Ectodermal cell (in vitro differentiated cells): ENCODE measurements around the gene COL26A1.

Experiments
- H3K27ac ChIP-seq: 2 replicates; pipeline ENCODE4 v1.7.0; 2013; ENCODE audit warnings: mild to moderate bottlenecking, low read depth, low read length; ENCODE audit not compliant: insufficient read depth, poor library complexity, severe bottlenecking
- H3K27me3 ChIP-seq: 2 replicates; pipeline ENCODE4 v1.7.0; 2013; ENCODE audit warnings: mild to moderate bottlenecking, low read length; ENCODE audit not compliant: insufficient read depth, control insufficient read depth, poor library complexity, severe bottlenecking
- H3K36me3 ChIP-seq: one replicate; pipeline ENCODE4 v1.7.0; 2013; ENCODE audit warnings: low read length; ENCODE audit not compliant: control insufficient read depth, insufficient read depth
- H3K4me1 ChIP-seq: one replicate; pipeline ENCODE4 v1.7.0; 2013; ENCODE audit warnings: low read length; ENCODE audit not compliant: control insufficient read depth, insufficient read depth
- H3K4me3 ChIP-seq: 2 replicates; pipeline ENCODE4 v1.7.0; 2013; ENCODE audit warnings: low read depth, low read length, control low read depth; ENCODE audit not compliant: insufficient read depth
- H3K9me3 ChIP-seq: 2 replicates; pipeline ENCODE4 v1.7.0; 2013; ENCODE audit warnings: mild to moderate bottlenecking, low read length, moderate library complexity; ENCODE audit not compliant: control insufficient read depth
- WGBS, 2 experiments: methylation state at CpG; one replicate each; pipeline ENCODE4 v1.1.7; 2013; ENCODE audit warnings: missing lambda C conversion rate in 2 of 2; 5-methylcytosine and 5-hydroxymethylcytosine counted together

COL26A1 gene

DNA sequence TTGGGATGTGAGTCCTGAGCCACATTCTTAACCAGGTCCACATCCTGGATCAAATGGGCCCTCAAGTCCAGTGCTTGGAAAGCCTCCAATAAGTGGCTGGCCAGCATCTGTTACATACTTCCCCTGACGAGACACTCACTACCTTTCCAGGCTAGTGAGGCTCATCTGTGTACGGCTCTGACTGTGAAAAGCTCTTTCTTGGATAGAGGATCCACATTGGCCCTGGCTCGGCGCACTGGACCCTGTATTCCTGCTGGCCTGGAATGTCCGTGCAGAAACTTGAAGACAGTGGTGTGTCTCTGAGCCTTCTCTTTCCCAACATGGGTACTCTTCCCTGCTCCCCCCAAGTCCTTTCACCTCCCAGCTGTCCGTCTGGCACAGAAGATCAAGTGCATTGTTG is 230.9 kb downstream of the COL26A1 start:
- peaks cover 5% of the 10 kb centered on the region for H3K4me1 ChIP-seq
- H3K27ac ChIP-seq = no peak overlapping the region
- WGBS, 2 experiments = 92 to 94% methylated on average over 6 of the region's 6 CpGs
- no peaks in the 10 kb centered on the region for H3K36me3 ChIP-seq
- no peaks in the 10 kb centered on the region for H3K9me3 ChIP-seq
- H3K4me3 ChIP-seq = no peak overlapping the region
- no peaks in the 10 kb centered on the region for H3K27me3 ChIP-seq

DNA sequence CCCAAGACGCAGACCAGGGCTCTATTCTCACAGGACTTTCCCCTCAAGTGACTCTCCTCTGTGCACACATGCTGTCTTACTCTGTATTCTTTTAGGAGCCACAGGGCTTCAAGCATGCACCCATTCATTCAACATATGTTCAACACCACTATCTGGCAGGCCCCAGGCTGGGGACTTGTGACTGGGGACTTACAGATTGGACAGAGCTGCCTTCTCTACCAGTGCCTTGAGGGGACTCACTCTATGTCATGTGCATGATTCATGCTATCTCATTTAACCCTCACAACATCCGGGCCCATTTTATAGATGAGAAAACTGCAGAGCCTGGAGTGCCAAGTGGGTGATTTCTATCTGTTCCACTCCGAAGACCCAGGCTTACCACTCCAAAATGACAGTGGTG is 232.1 kb downstream of the COL26A1 start:
- H3K9me3 ChIP-seq = no peaks in the 10 kb centered on the region
- peaks cover 15% of the 10 kb centered on the region for H3K4me1 ChIP-seq
- WGBS, 2 experiments = 89 to 92% methylated on average over 3 of the region's 3 CpGs

DNA sequence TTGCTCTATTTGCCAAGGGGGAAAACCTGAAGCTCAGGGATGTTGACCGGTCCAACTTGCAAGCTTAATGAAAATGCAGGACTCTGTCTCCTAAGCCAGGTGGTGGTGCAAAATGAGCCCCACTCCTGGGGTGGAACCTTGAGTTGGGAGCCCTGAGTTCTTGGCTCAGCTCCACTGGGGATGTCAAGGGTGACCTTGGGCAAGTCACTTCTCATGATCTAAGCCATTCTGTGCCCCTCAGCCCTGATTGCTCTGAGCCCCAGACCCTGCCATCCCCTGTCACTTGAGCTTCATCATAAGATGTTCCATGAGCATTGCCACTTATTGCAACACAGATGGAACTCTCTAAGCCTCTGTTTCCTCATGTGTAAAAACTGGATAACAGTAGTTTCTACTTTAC is 232.6 kb downstream of the COL26A1 start:
- 93 to 97% methylated on average over 1 of the region's 1 CpG for WGBS, 2 experiments
- Histone ChIP-seq H3K27ac (no peak overlapping the region), H3K4me1 (peaks cover 15% of the 10 kb centered on the region), H3K9me3 (no peaks in the 10 kb centered on the region), H3K36me3 (no peaks in the 10 kb centered on the region), H3K27me3 (no peaks in the 10 kb centered on the region), H3K4me3 (no peak overlapping the region)

More for the DNA sequence above, 232.1 kb downstream of the COL26A1 start:
- no peaks in the 10 kb centered on the region for H3K36me3 ChIP-seq
- H3K4me3 ChIP-seq = no peak overlapping the region
- H3K27ac ChIP-seq = no peak overlapping the region
- H3K27me3 ChIP-seq = no peaks in the 10 kb centered on the region

DNA sequence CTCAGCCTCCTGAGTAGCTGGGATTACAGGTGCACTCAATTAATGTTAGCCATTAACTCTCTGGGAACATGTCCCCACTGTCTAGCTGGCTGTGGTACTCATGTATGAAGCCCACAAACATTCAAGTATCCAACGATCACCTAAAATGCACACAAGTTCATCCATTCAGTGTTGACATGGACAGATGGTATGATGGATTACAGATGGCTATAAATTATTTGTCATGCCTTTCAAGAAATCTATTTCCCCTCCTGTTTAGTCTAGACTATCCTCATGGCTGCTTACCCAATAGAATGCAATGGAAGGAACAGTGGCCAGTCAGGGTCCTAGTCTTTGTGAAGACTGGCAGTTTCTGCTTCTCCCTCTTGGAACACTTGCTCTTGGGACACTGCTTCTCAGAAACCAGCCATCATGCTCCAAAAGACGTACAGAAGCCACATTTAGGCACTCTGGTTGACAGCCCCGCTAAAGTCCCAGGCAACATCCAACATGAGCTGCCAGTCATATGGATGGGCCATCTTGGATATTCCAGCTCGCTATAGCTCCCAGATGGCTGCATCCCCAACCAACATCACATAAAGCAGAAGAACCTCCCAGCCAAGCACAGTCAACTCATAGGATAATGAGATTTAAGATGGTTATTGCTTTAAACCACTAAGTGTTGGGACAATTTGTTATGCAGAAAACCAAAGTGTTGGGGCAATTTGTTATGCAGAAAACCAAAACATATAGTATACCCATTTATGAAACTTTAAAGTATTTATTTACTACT is 233.3 kb downstream of the COL26A1 start:
- 92 to 96% methylated on average over 4 of the region's 4 CpGs for WGBS, 2 experiments

DNA sequence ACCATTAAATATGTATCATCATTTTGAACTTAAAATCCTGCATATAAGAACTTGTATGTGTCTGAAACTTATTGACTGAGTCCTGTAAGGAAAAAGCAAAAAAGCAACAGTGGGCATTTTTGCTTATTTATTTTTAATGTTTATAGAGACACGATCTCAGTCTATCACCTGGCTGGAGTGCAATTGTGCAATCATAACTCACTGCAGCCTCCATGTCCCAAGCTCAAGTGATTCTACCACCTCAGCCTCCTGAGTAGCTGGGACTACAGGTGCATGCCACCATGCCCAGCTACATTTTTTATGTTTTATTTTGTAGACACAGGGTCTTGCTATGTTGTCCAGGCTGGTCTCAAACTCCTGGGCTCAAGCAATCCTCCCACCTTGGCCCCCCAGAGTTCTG is 234.2 kb downstream of the COL26A1 start:
- 76 to 95% methylated on average over 1 of the region's 1 CpG for WGBS, 2 experiments
- no peak overlapping the region for H3K4me3 ChIP-seq
- H3K4me1 ChIP-seq = peaks cover 15% of the 10 kb centered on the region
- no peak overlapping the region for H3K27ac ChIP-seq
- H3K27me3 ChIP-seq = peaks cover 1% of the 10 kb centered on the region
- no peaks in the 10 kb centered on the region for H3K36me3 ChIP-seq
- H3K9me3 ChIP-seq = no peaks in the 10 kb centered on the region

More for the DNA sequence above, 233.3 kb downstream of the COL26A1 start:
- Histone ChIP-seq H3K4me1 (peaks cover 15% of the 10 kb centered on the region), H3K27ac (no peak overlapping the region), H3K27me3 (no peaks in the 10 kb centered on the region), H3K36me3 (no peaks in the 10 kb centered on the region), H3K9me3 (no peaks in the 10 kb centered on the region), H3K4me3 (no peak overlapping the region)

DNA sequence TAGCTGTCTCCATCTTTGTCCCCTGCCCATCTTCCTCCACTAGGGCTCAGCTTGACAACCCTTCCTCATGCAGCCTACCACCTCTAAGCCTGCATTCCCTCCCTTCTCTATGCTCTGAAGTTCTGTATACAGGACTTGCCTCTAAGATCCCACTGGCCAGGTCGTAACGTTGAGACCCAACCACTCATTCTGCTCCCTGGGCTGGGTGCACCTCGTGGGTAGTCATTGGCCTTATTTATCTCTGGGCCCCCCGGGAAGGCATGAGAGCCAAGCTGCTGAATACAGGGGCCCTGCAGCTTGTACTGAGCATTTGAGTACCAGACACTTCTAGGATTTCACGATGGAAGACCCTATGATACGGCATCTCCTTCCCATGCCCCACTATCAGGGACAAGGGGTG is 235.3 kb downstream of the COL26A1 start:
- Histone ChIP-seq H3K4me3 (no peak overlapping the region), H3K4me1 (peaks cover 20% of the 10 kb centered on the region), H3K36me3 (no peaks in the 10 kb centered on the region), H3K9me3 (no peaks in the 10 kb centered on the region), H3K27me3 (peaks cover 4% of the 10 kb centered on the region), H3K27ac (no peak overlapping the region)
- 93 to 94% methylated on average over 6 of the region's 6 CpGs for WGBS, 2 experiments

DNA sequence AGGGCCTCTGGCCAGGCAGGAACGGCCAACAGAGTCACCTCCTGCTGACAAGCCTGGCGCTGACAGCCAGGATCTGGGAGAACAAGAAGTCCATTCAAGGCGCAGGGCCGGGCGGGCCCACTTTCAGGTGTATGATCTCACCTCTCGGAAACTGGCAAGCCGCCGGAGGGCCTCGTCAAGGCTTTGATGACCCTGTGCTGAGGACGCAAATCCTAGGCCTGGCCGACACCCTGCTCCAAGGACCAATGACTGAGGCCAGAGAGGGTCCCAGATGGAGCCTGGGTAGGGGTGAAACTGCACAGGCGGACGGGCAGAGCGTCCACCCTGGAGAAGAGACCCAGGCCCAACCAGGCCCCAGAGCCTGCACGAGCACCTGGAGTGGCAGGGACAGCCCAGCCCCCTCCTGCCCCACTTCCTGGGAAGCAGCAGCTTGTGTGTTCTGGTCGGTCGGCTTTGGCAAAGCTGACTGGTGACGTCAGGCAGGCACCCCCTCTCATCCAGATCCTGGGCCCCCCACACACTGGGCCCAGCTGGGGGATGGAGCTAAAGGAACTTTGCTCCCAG is 235.8 kb downstream of the COL26A1 start:
- H3K36me3 ChIP-seq = no peaks in the 10 kb centered on the region
- 87% methylated on average over 18 of the region's 18 CpGs for WGBS, 2 experiments
- H3K9me3 ChIP-seq = no peaks in the 10 kb centered on the region
- H3K4me1 ChIP-seq = peaks cover 20% of the 10 kb centered on the region
- no peak overlapping the region for H3K27ac ChIP-seq
- H3K4me3 ChIP-seq = no peak overlapping the region
- peaks cover 4% of the 10 kb centered on the region for H3K27me3 ChIP-seq

DNA sequence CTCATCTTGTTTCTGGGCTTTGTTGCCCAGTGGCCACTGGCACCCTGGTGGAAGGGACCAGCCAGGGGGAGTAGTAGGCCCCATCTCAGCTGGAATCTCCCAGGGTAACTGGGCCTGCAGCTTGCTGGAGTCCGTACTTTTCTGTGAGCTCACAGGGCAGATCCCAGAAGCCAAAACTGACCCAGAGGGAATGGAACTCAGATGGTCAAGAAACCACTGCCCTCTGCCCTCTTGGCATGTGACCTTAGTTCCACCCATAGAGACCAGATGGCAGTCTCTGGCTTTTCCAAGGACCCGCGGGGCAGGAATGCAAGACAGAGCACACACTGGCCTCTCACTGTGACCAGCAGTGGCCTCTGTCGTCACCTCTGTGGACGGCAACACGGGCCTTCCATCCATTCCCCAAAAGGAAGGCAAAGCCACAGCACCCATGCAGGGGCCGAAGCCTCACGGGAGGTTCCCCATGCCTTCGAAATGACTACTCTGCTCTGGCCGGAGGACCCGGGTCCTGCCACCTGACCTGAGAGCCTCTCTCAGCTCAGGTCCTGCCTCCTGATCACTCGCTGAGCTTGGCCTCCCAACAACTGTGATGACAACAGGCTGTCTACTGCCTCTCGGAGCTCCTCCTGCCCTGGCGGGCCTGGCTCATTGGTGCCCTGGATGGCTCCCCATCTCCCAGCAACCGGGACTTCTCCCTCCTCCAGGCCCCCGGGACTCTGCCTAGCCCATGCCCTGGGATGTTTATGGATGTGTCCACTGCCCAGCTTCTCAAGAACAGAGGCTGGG is 236.5 kb downstream of the COL26A1 start:
- H3K9me3 ChIP-seq = no peaks in the 10 kb centered on the region
- peaks cover 4% of the 10 kb centered on the region for H3K27me3 ChIP-seq
- H3K4me1 ChIP-seq = peaks cover 20% of the 10 kb centered on the region
- no peak overlapping the region for H3K4me3 ChIP-seq
- no peaks in the 10 kb centered on the region for H3K36me3 ChIP-seq
- no peak overlapping the region for H3K27ac ChIP-seq
- 85 to 86% methylated on average over 16 of the region's 16 CpGs for WGBS, 2 experiments

DNA sequence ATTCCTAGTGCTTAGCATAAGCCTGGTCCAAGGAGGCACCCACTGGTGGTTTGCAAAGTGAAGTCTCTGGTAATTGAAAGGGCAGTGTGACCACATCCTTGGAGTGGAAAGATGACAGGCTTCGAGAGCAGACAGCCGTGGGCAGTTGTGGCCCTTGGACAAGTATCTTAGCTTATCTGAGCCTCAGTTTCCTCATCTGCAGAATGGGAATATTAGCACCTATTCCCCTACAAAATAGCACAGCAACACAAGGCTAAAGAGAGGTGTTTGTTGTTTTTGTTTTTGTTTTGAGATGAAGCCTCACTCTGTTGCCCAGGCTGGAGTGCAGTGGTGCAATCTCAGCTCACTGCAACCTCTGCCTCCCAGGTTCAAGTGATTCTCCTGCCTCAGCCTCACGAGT is 237.1 kb downstream of the COL26A1 start:
- Histone ChIP-seq H3K27me3 (peaks cover 4% of the 10 kb centered on the region), H3K36me3 (no peaks in the 10 kb centered on the region)
- WGBS, 2 experiments = 91 to 93% methylated on average over 3 of the region's 3 CpGs

DNA sequence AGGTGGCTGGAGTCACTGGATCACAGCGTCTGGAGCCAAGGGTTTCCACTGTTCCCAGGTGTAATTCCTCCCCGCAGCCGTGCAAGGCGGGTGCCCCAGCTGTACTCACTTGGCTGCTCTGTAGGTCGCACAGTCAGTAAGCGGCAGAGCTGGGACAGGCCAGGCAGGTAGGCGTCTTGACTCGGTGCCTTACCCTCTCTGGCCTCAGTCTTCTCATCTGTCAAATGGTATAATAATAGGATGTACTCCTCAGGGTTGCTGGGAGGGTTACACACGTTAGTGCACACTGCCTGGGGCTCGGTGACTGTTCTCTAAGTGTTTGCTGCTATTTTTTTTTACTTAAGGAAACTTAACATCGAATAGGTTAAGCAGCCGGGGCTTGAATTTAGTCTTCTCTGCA is 239.4 kb downstream of the COL26A1 start:
- H3K27me3 ChIP-seq = peaks cover 4% of the 10 kb centered on the region
- H3K27ac ChIP-seq = no peak overlapping the region
- 73 to 75% methylated on average over 12 of the region's 12 CpGs for WGBS, 2 experiments
- H3K4me1 ChIP-seq = peaks cover 20% of the 10 kb centered on the region
- no peaks in the 10 kb centered on the region for H3K36me3 ChIP-seq
- H3K9me3 ChIP-seq = no peaks in the 10 kb centered on the region
- H3K4me3 ChIP-seq = no peak overlapping the region

More for the DNA sequence above, 237.1 kb downstream of the COL26A1 start:
- Histone ChIP-seq H3K9me3 (no peaks in the 10 kb centered on the region), H3K4me1 (peaks cover 20% of the 10 kb centered on the region), H3K4me3 (no peak overlapping the region), H3K27ac (no peak overlapping the region)
